ENCODE data around the gene FNDC10. TPM values are rescaled to one million over a fixed set of nuclear protein-coding genes. Genes with fewer than 3 reads are reported as not detected.

FNDC10 gene
- total and polyA plus RNA-seq, 12 donors: 2.0 to 73.6 (median 36.7) TPM

GRCh38 chr1:1602968-1603506 lies 3.1 kb upstream of the FNDC10 start:
- no peak for TF ChIP-seq CTCF (IDR thresholded peaks at IDR 0.05)
- TF ChIP-seq POLR2A (IDR thresholded peaks at IDR 0.05): no peak
- peak in 1 of 7 donors; percentile 49 for DNase-seq
- 39 to 67% (median 59%) methylated on average over 3 to 13 of the region's 13 CpGs for WGBS, 4 donors
- intact Hi-C loops (cut with DNase I): no loop called here
- Histone ChIP-seq H3K4me3 (no peak overlapping the region), H3K27ac (no peak overlapping the region), H3K36me3 (replicated peaks in 1 of 2) (no peaks in the 10 kb centered on the region), H3K9me3 (replicated peaks in 1 of 3) (no peaks in the 10 kb centered on the region), H3K4me1 (replicated peaks in 1 of 2) (peaks cover 14 to 26% of the 10 kb centered on the region in 2 donors), H3K27me3 (no peaks in the 10 kb centered on the region)

- TF ChIP-seq POLR2A (IDR thresholded peaks at IDR 0.05) (no peak), CTCF (IDR thresholded peaks at IDR 0.05) (no peak)
- WGBS, 4 donors: 66 to 83% (median 74%) methylated on average over 18 of the region's 18 CpGs
- Histone ChIP-seq H3K4me1 (replicated peaks in 1 of 2) (peaks cover 20 to 32% of the 10 kb centered on the region in 2 donors), H3K4me3 (no peak overlapping the region), H3K27ac (no peak overlapping the region), H3K36me3 (replicated peaks in 1 of 2) (no peaks in the 10 kb centered on the region), H3K27me3 (no peaks in the 10 kb centered on the region), H3K9me3 (replicated peaks in 1 of 3) (no peaks in the 10 kb centered on the region)
- intact Hi-C loops (cut with DNase I): no loop called here
- no peak for DNase-seq
These were observed 2.5 kb upstream of the FNDC10 start for GRCh38 chr1:1602304-1602967.

GRCh38 chr1:1601564-1602303 lies 1.8 kb upstream of the FNDC10 start:
- DNase-seq: peak in 1 of 7 donors; percentile 48
- Histone ChIP-seq H3K4me3 (no peak overlapping the region), H3K27ac (no peak overlapping the region), H3K27me3 (no peaks in the 10 kb centered on the region), H3K4me1 (replicated peaks in 1 of 2) (peaks cover 25 to 36% of the 10 kb centered on the region in 2 donors), H3K9me3 (replicated peaks in 1 of 3) (no peaks in the 10 kb centered on the region), H3K36me3 (replicated peaks in 1 of 2) (no peaks in the 10 kb centered on the region)
- intact Hi-C loops (cut with DNase I): no loop called here
- 91 to 94% (median 92%) methylated on average over 11 to 15 of the region's 15 CpGs for WGBS, 4 donors
- TF ChIP-seq POLR2A (IDR thresholded peaks at IDR 0.05) (no peak), CTCF (IDR thresholded peaks at IDR 0.05) (no peak)

GRCh38 chr1:1600861-1601563 lies 1.1 kb upstream of the FNDC10 start:
- Histone ChIP-seq H3K36me3 (replicated peaks in 1 of 2) (no peaks in the 10 kb centered on the region), H3K9me3 (replicated peaks in 1 of 3) (no peaks in the 10 kb centered on the region), H3K27ac (no peak overlapping the region), H3K4me3 (peak overlapping the region in 1 of 4 donors; percentile 77), H3K27me3 (no peaks in the 10 kb centered on the region), H3K4me1 (replicated peaks in 1 of 2) (peaks cover 26 to 37% of the 10 kb centered on the region in 2 donors)
- WGBS, 4 donors: 59 to 82% (median 67%) methylated on average over 12 to 22 of the region's 22 CpGs; no CpG with 5 or more reads in 1 of the 4 donors
- intact Hi-C loops (cut with DNase I): no loop called here
- peak in 3 of 7 donors; percentile 26 to 47 (median 27) for DNase-seq
- TF ChIP-seq POLR2A (IDR thresholded peaks at IDR 0.05) (no peak), CTCF (IDR thresholded peaks at IDR 0.05) (no peak)

Data from adrenal gland (tissue), 12 donors.